Smooth muscle cell (in vitro differentiated cells): ENCODE results near the gene DNAJC2. TPM values are rescaled to one million over a fixed set of nuclear protein-coding genes. Genes with fewer than 3 reads are reported as not detected.

ENCODE experiments used
- DNase-seq: peaks from one replicate; lab custom pipeline; 2025; ENCODE audit not compliant: unreplicated experiment; lab: John Stamatoyannopoulos, UW
- H2AFZ ChIP-seq: fragments of 200-600 bp; sonication (generic); 2 replicates; pipeline ENCODE4 v1.6.0; 2016; ENCODE audit warnings: antibody characterized with exemption, low read depth, mild to moderate bottlenecking
- H3F3A ChIP-seq: fragments of 200-600 bp; sonication (generic); 2 replicates; pipeline ENCODE4 v1.6.0; 2017; ENCODE audit warnings: antibody characterized with exemption, low read depth
- H3K27ac ChIP-seq: fragments of 200-600 bp; sonication (generic); 2 replicates; pipeline ENCODE4 v1.5.1; 2016; ENCODE audit warnings: low read depth, mild to moderate bottlenecking
- H3K27me3 ChIP-seq: fragments of 200-600 bp; sonication (generic); 2 replicates; pipeline ENCODE4 v1.6.1; 2016; ENCODE audit warnings: low read depth, mild to moderate bottlenecking
- H3K36me3 ChIP-seq: fragments of 200-600 bp; sonication (generic); 2 replicates; pipeline ENCODE4 v1.5.1; 2016; ENCODE audit warnings: low read depth
- H3K4me1 ChIP-seq: fragments of 200-600 bp; sonication (generic); 2 replicates; pipeline ENCODE4 v1.5.1; 2016; ENCODE audit warnings: low read depth
- H3K4me2 ChIP-seq: fragments of 200-600 bp; sonication (generic); 2 replicates; pipeline ENCODE4 v1.6.0; 2016; ENCODE audit warnings: mild to moderate bottlenecking
- H3K4me3 ChIP-seq: fragments of 200-600 bp; sonication (generic); 2 replicates; pipeline ENCODE4 v1.5.1; 2016; ENCODE audit warnings: mild to moderate bottlenecking
- H3K79me2 ChIP-seq: fragments of 200-600 bp; sonication (generic); 2 replicates; pipeline ENCODE4 v1.6.0; 2016; ENCODE audit warnings: low read depth, mild to moderate bottlenecking
- H3K9ac ChIP-seq: fragments of 200-600 bp; sonication (generic); 2 replicates; pipeline ENCODE4 v1.6.0; 2016; ENCODE audit warnings: low read depth
- H3K9me3 ChIP-seq: fragments of 200-600 bp; sonication (generic); replicated peaks from 2 replicates; pipeline ENCODE4 v1.5.1; 2016; ENCODE audit warnings: low read depth
- H4K20me1 ChIP-seq: fragments of 200-600 bp; sonication (generic); 2 replicates; pipeline ENCODE4 v1.6.0; 2016; ENCODE audit warnings: low read depth
- WGBS: methylation state at CpG from one replicate; pipeline ENCODE4 v1.1.7; 2016; ENCODE audit warnings: low lambda C conversion rate; 5-methylcytosine and 5-hydroxymethylcytosine counted together
- polyA plus RNA-seq: library from polyadenylated mRNA; unstranded; fragments of >200 nt; fragmentation: Nextera tagmentation; extraction: Ambion mirVana; gene quantifications from 2 replicates; pipeline ENCODE4 v1.2.1, GENCODE V29; 2016
- total RNA-seq: library from RNA; depleted of rRNA; stranded (reverse); fragments of >200 nt; gene quantifications from 2 replicates; pipeline ENCODE4 v1.2.3, GENCODE V29; 2014
- TF ChIP-seq, protein P1 (sequence below): fragments of 200-600 bp; sonication (generic); IDR thresholded peaks from 2 replicates; pipeline ENCODE4 v1.5.1; 2017; ENCODE audit warnings: borderline replicate concordance, mild to moderate bottlenecking, antibody characterized with exemption; ENCODE audit not compliant: insufficient read depth, poor library complexity, severe bottlenecking

The DNAJC2 gene
- total and polyA plus RNA-seq, 2 experiments from 2014 or later = 21.2 to 31.1 TPM

DNA sequence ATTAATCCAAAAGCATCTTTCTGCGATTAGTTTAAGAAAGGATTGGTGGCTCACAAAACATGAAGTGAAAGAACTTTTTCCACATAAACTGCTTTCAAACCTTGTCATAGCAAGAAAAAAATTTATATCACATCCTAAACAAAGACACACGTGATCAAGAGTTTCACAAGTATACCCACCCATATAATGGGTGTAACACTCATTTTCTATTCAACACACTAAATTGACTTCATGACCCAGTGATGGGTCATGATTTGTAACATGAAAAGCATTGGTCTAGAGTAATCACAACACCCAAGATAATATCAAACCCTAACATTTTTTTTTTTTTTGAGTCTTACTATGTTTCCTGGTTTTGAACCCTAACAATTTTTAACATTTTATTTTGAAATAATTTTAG lies 29.7 kb downstream of the DNAJC2 start:
- no peak overlapping the region for H3K4me2 ChIP-seq
- peaks cover 6% of the 10 kb centered on the region for H4K20me1 ChIP-seq
- H3K27ac ChIP-seq = no peak overlapping the region
- H3K9ac ChIP-seq = no peak overlapping the region
- WGBS = 93% methylated on average over 2 of the region's 2 CpGs
- no peak overlapping the region for H2AFZ ChIP-seq
- no peaks in the 10 kb centered on the region for H3K9me3 ChIP-seq
- no peaks in the 10 kb centered on the region for H3K79me2 ChIP-seq
- peaks cover 71% of the 10 kb centered on the region for H3K36me3 ChIP-seq
- no peaks in the 10 kb centered on the region for H3K4me1 ChIP-seq
- TF ChIP-seq, protein P1, sequence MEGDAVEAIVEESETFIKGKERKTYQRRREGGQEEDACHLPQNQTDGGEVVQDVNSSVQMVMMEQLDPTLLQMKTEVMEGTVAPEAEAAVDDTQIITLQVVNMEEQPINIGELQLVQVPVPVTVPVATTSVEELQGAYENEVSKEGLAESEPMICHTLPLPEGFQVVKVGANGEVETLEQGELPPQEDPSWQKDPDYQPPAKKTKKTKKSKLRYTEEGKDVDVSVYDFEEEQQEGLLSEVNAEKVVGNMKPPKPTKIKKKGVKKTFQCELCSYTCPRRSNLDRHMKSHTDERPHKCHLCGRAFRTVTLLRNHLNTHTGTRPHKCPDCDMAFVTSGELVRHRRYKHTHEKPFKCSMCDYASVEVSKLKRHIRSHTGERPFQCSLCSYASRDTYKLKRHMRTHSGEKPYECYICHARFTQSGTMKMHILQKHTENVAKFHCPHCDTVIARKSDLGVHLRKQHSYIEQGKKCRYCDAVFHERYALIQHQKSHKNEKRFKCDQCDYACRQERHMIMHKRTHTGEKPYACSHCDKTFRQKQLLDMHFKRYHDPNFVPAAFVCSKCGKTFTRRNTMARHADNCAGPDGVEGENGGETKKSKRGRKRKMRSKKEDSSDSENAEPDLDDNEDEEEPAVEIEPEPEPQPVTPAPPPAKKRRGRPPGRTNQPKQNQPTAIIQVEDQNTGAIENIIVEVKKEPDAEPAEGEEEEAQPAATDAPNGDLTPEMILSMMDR = no peak
- no peak for DNase-seq
- peaks cover 21% of the 10 kb centered on the region for H3F3A ChIP-seq
- no peaks in the 10 kb centered on the region for H3K27me3 ChIP-seq
- no peak overlapping the region for H3K4me3 ChIP-seq

DNA sequence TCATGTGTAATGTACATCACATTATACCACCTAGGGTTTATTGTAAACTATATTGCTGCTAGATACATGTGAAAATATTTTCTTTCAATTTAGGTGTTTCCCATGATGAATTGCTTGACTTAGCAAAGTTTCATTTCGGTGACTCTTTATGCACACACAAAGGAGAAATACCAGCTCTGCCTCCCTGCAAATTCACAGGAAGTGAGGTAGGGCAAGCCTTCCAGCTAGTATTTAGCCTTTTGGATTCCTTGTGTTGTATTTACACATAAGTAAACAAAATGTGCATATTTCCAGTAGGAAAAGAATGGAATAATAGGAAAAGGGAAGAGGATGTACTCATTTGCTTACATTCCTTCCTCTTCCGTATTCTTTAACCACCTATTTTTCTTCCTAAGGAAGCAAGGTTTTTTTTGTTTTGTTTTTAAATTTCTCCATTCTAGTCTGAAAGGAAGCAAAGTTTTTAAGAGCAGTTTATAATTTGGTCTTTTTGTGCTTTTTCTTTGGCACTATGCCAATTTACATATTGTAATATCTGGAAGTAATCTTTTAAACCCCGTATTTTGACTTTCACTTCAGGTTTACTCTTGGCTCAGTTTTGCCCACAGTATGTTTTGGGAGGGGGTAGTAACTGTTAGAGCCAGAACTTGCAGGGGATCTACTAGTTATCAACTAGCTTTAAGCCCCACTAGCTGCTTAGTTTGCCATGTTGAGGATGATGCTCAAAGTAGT lies 36.9 kb downstream of the DNAJC2 start:
- H3K79me2 ChIP-seq = peaks cover 2% of the 10 kb centered on the region

DNA sequence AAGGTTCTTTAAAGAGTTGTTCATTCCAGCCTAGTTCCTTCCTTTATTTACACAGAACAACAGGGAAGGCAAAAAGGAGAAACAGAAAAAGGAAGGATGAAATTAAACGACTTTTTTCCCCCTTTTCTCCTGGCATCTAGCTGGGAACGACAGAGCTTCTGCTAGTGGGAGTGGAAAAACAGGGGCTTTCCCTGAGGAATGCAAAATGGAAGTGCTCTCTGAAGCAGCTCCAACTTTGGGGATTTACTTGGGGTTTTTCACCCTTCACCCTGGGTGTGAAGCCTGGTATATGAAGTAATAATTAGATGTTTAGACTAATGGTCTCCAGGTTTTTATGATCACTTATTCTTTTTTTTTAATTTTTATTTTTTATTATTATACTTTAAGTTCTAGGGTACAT lies 43.1 kb downstream of the DNAJC2 start:
- H3K27ac ChIP-seq = no peak overlapping the region
- H3K79me2 ChIP-seq = peaks cover 37% of the 10 kb centered on the region
- no peaks in the 10 kb centered on the region for H3K27me3 ChIP-seq
- H3K4me2 ChIP-seq = no peak overlapping the region
- H3K4me1 ChIP-seq = peaks cover 14% of the 10 kb centered on the region
- H2AFZ ChIP-seq = no peak overlapping the region
- TF ChIP-seq, protein P1 = no peak
- H3F3A ChIP-seq = no peaks in the 10 kb centered on the region
- 95% methylated on average over 2 of the region's 2 CpGs for WGBS
- DNase-seq = no peak
- H3K4me3 ChIP-seq = no peak overlapping the region
- H3K9me3 ChIP-seq = no peaks in the 10 kb centered on the region
- H3K36me3 ChIP-seq = peaks cover 25% of the 10 kb centered on the region
- peaks cover 3% of the 10 kb centered on the region for H4K20me1 ChIP-seq
- H3K9ac ChIP-seq = no peak overlapping the region

More for the DNA sequence above, 36.9 kb downstream of the DNAJC2 start:
- no peak overlapping the region for H3K4me2 ChIP-seq
- peaks cover 54% of the 10 kb centered on the region for H3K36me3 ChIP-seq
- no peak overlapping the region for H3K27ac ChIP-seq
- no peak overlapping the region for H2AFZ ChIP-seq
- H4K20me1 ChIP-seq = peaks cover 23% of the 10 kb centered on the region
- TF ChIP-seq, protein P1 = no peak
- no peak for DNase-seq
- no peaks in the 10 kb centered on the region for H3K9me3 ChIP-seq
- H3K9ac ChIP-seq = no peak overlapping the region
- no peaks in the 10 kb centered on the region for H3K27me3 ChIP-seq
- H3F3A ChIP-seq = peaks cover 12% of the 10 kb centered on the region
- WGBS = 93% methylated on average over 3 of the region's 3 CpGs
- no peak overlapping the region for H3K4me3 ChIP-seq
- no peaks in the 10 kb centered on the region for H3K4me1 ChIP-seq

DNA sequence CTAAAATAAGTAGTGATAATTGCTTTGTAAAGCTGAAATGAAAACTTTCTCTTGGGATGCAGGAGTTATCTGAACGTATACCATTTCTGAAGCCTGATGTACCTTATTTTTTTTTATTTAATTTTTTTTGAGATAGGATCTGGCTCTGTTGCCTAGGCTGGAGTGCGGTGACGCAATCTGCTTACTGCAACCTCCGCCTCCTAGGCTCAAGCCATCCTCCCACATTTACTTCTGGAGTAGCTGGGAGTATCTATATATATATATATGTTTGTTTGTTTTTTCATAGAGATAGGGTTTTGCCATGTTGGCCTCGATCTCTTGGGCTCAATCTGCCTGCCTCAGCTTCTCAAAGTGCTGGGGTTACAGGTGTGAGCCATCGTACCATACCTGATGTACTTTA lies 44.9 kb downstream of the DNAJC2 start:
- no peak overlapping the region for H3K4me2 ChIP-seq
- TF ChIP-seq, protein P1 = no peak
- DNase-seq = no peak
- peaks cover 3% of the 10 kb centered on the region for H4K20me1 ChIP-seq
- peaks cover 14% of the 10 kb centered on the region for H3K4me1 ChIP-seq
- peaks cover 23% of the 10 kb centered on the region for H3K36me3 ChIP-seq
- no peak overlapping the region for H3K9ac ChIP-seq
- no peaks in the 10 kb centered on the region for H3K9me3 ChIP-seq
- peaks cover 37% of the 10 kb centered on the region for H3K79me2 ChIP-seq
- no peak overlapping the region for H2AFZ ChIP-seq
- 96% methylated on average over 6 of the region's 6 CpGs for WGBS
- no peaks in the 10 kb centered on the region for H3K27me3 ChIP-seq
- H3K27ac ChIP-seq = no peak overlapping the region
- no peaks in the 10 kb centered on the region for H3F3A ChIP-seq
- no peak overlapping the region for H3K4me3 ChIP-seq
